ENCODE measurements around the gene AGMO.

- TF ChIP-seq CTCF (IDR thresholded peaks at IDR 0.05; ENCODE audit: low read depth, low read length, poor library complexity, severe bottlenecking) (no peak), EZH2phosphoT487 (IDR thresholded peaks at IDR 0.05; ENCODE audit: borderline replicate concordance, low read length) (no peak)
These were observed 4.6 kb downstream of the AGMO start for GRCh38 chr7:15557186-15557585.
